ENCODE measurements around the gene PRR19. TPM values are rescaled to one million over a fixed set of nuclear protein-coding genes. Genes with fewer than 3 reads are reported as not detected.

Gene PRR19
- total RNA-seq, 1 experiment from 2014 or later, result 0.93 TPM

GRCh38 chr19:42293948-42294347, 8.0 kb upstream of the PRR19 start:
- intact Hi-C loops (cut with micrococcal nuclease), result no loop called here
- no peak overlapping the region for H2AFZ ChIP-seq (ENCODE audit: low read depth, low read length, poor library complexity, severe bottlenecking)
- ChIA-PET RAD21 (ENCODE audit: low non-redundant PET in 1 of 2, low total read pairs in 2 of 2, uncharacterized antibody in 2 of 2, unreplicated experiment in 2 of 2) (no interaction called here), CTCF (interaction anchor here (1.0 to 3.0 kb wide), 3 partner anchors 8 to 47 kb away, joined by 3 to 26 read pairs (median 3); partner anchors contain the start of gene PAFAH1B3), POLR2A (no interaction called here)
- H3K27ac ChIP-seq (ENCODE audit: low read depth, low read length), result no peak overlapping the region
- ATAC-seq, result no peak
- TF ChIP-seq SP1 (IDR thresholded peaks at IDR 0.05; ENCODE audit: low read depth), result no peak
- TF ChIP-seq ZFX (IDR thresholded peaks at IDR 0.05), result no peak
- no peak for TF ChIP-seq EZH2 (IDR thresholded peaks at IDR 0.05)
- no peak for TF ChIP-seq MAX (IDR thresholded peaks at IDR 0.05)
- H3K4me1 ChIP-seq (ENCODE audit: control insufficient read depth in 1 of 2, insufficient read depth in 2 of 2, low read length in 2 of 2), result peaks cover 14 to 26% of the 10 kb centered on the region in 2 experiments
- no peak overlapping the region for H3K4me3 ChIP-seq (replicated peaks in 1 of 2; ENCODE audit: low read depth in 1 of 2, low read length in 2 of 2)
- H3K79me2 ChIP-seq (ENCODE audit: insufficient read depth, low read length), result no peaks in the 10 kb centered on the region
- H3K9ac ChIP-seq (ENCODE audit: low read length), result no peak overlapping the region
- H3K9me2 ChIP-seq (ENCODE audit: insufficient read depth), result no peaks in the 10 kb centered on the region
- H3K9me3 ChIP-seq (ENCODE audit: control insufficient read depth in 1 of 2, insufficient read depth in 1 of 2, low read depth in 1 of 2, low read length in 2 of 2), result no peaks in the 10 kb centered on the region
- H3K36me3 ChIP-seq (ENCODE audit: control insufficient read depth in 1 of 2, insufficient read depth in 2 of 2, low read length in 2 of 2), result peaks cover 11 to 16% of the 10 kb centered on the region in 2 experiments; a peak in 3 of 4 replicates
- TSS peak; percentile 9 for BruUV-seq (replicated peaks)
- DNase-seq (ENCODE audit: low read depth, low spot score), result no peak
- H3K4me2 ChIP-seq (ENCODE audit: low read length), result no peak overlapping the region
- no peaks in the 10 kb centered on the region for H3K27me3 ChIP-seq (ENCODE audit: insufficient read depth, low read length)
- no peaks in the 10 kb centered on the region for H4K20me1 ChIP-seq (ENCODE audit: insufficient read depth)

GRCh38 chr19:42294471-42295137, 7.3 kb upstream of the PRR19 start:
- H3K27me3 ChIP-seq (ENCODE audit: insufficient read depth, low read length), result no peaks in the 10 kb centered on the region
- H3K4me3 ChIP-seq (replicated peaks in 1 of 2; ENCODE audit: low read depth in 1 of 2, low read length in 2 of 2), result no peak overlapping the region
- intact Hi-C loops (cut with micrococcal nuclease), result no loop called here

More at GRCh38 chr19:42294471-42295137, 7.3 kb upstream of the PRR19 start:
- no peak for ATAC-seq
- TF ChIP-seq CBX3 (IDR thresholded peaks at IDR 0.05; ENCODE audit: low read depth), result no peak
- Histone ChIP-seq H4K20me1 (ENCODE audit: insufficient read depth) (no peaks in the 10 kb centered on the region), H3K4me1 (ENCODE audit: control insufficient read depth in 1 of 2, insufficient read depth in 2 of 2, low read length in 2 of 2) (peaks cover 16 to 28% of the 10 kb centered on the region in 2 experiments), H3K27ac (ENCODE audit: low read depth, low read length) (no peak overlapping the region; the same call in 1 of the 2 replicates), H2AFZ (ENCODE audit: low read depth, low read length, poor library complexity, severe bottlenecking) (no peak overlapping the region), H3K79me2 (ENCODE audit: insufficient read depth, low read length) (no peaks in the 10 kb centered on the region), H3K4me2 (ENCODE audit: low read length) (no peak overlapping the region), H3K36me3 (ENCODE audit: control insufficient read depth in 1 of 2, insufficient read depth in 2 of 2, low read length in 2 of 2) (peaks cover 11 to 12% of the 10 kb centered on the region in 2 experiments; a peak in 3 of 4 replicates), H3K9ac (ENCODE audit: low read length) (no peak overlapping the region), H3K9me2 (ENCODE audit: insufficient read depth) (no peaks in the 10 kb centered on the region), H3K9me3 (ENCODE audit: control insufficient read depth in 1 of 2, insufficient read depth in 1 of 2, low read depth in 1 of 2, low read length in 2 of 2) (no peaks in the 10 kb centered on the region)
- BruUV-seq (replicated peaks), result no TSS peak
- ChIA-PET POLR2A (interaction anchor here (0.6 kb wide), 1 partner anchor 9 kb away, joined by 4 read pairs; no protein-coding TSS in a partner anchor), CTCF (interaction anchor here (1.0 to 3.0 kb wide), 2 partner anchors 10 to 48 kb away, joined by 3 to 26 read pairs; no protein-coding TSS in a partner anchor), RAD21 (ENCODE audit: low non-redundant PET in 1 of 2, low total read pairs in 2 of 2, uncharacterized antibody in 2 of 2, unreplicated experiment in 2 of 2) (no interaction called here)
- no peak for DNase-seq (ENCODE audit: low read depth, low spot score)

Measured in HCT116 (cell line).